ENCODE results near the gene TBKBP1. TPM values are rescaled to one million over a fixed set of nuclear protein-coding genes. Genes with fewer than 3 reads are reported as not detected.

The TBKBP1 gene
- total RNA-seq, 1 experiment from 2014 or later = 33.2 TPM

- H3K4me1 ChIP-seq (ENCODE audit: insufficient read depth, low read length) = no peaks in the 10 kb centered on the region
- no peaks in the 10 kb centered on the region for H3K23me2 ChIP-seq (ENCODE audit: insufficient read length, low read depth, low read length, poor library complexity, severe bottlenecking)
- H3K9me3 ChIP-seq (ENCODE audit: control insufficient read depth, low read depth, low read length) = no peaks in the 10 kb centered on the region
- H3K9me3 Mint-ChIP-seq = no peaks in the 10 kb centered on the region
- H3K4ac ChIP-seq (ENCODE audit: low read depth, low read length) = no peak overlapping the region
- H3K36me3 Mint-ChIP-seq (ENCODE audit: insufficient read depth in 1 of 3, low read depth in 3 of 3) = peaks cover 69 to 98% (median 97%) of the 10 kb centered on the region in 3 experiments
- no peak overlapping the region for H2AK5ac ChIP-seq (ENCODE audit: insufficient read length, low read length)
- H4K5ac ChIP-seq (ENCODE audit: insufficient read length, low read depth, low read length) = no peak overlapping the region
- H3K14ac ChIP-seq (ENCODE audit: insufficient read depth, low read length) = no peak overlapping the region
- H2BK120ac ChIP-seq (ENCODE audit: low read depth, low read length, poor library complexity, severe bottlenecking) = no peak overlapping the region
- H3K9ac ChIP-seq (ENCODE audit: extremely low read depth, insufficient read length, low read length) = no peak overlapping the region
- WGBS (ENCODE audit: extremely low coverage, insufficient read length, low lambda C conversion rate) = no CpG with 5 or more reads among the region's 4 CpGs
- no peaks in the 10 kb centered on the region for H3K27me3 Mint-ChIP-seq (ENCODE audit: low read depth)
- H3K56ac ChIP-seq (ENCODE audit: insufficient read length, low read depth, low read length) = no peak overlapping the region
- H3K23ac ChIP-seq (ENCODE audit: insufficient read length, low read depth, low read length) = no peak overlapping the region
- H3K79me2 ChIP-seq (ENCODE audit: insufficient read depth, low read length) = no peaks in the 10 kb centered on the region
- H4K20me1 ChIP-seq (ENCODE audit: control insufficient read depth, insufficient read depth, insufficient read length) = no peaks in the 10 kb centered on the region
- H2BK15ac ChIP-seq (ENCODE audit: low read depth, low read length) = no peak overlapping the region
- H3K27ac Mint-ChIP-seq = no peak overlapping the region; a peak in 2 of 7 replicates
- H3T11ph ChIP-seq (ENCODE audit: low read length) = no peak overlapping the region
- no peaks in the 10 kb centered on the region for H3K79me1 ChIP-seq (ENCODE audit: insufficient read depth, low read depth, low read length, poor library complexity, severe bottlenecking)
- no peak overlapping the region for H2BK5ac ChIP-seq (ENCODE audit: insufficient read length, low read length)
- no peak overlapping the region for H3K4me3 Mint-ChIP-seq
- H2AFZ ChIP-seq (ENCODE audit: low read length) = no peak overlapping the region
- H2BK20ac ChIP-seq (ENCODE audit: low read depth, low read length, poor library complexity, severe bottlenecking) = no peak overlapping the region
- H4K91ac ChIP-seq (ENCODE audit: insufficient read length, low read depth, low read length) = no peak overlapping the region
- no peak for TF ChIP-seq CTCF (conservative IDR thresholded peaks at IDR 0.05)
- DNase-seq = no peak
- no peak overlapping the region for H4K8ac ChIP-seq (replicated peaks; ENCODE audit: insufficient read length, low read depth, low read length)
- no peak overlapping the region for H2BK12ac ChIP-seq (ENCODE audit: insufficient read length, low read depth, low read length)
- no peak overlapping the region for H3K27ac ChIP-seq (ENCODE audit: insufficient read length, low read depth, low read length)
- no peak overlapping the region for H3K18ac ChIP-seq (ENCODE audit: insufficient read length, low read depth, low read length)
- H3K27me3 ChIP-seq (ENCODE audit: insufficient read depth, low read length) = no peaks in the 10 kb centered on the region
- no peak overlapping the region for H3K4me2 ChIP-seq (ENCODE audit: insufficient read depth, insufficient read length, low read length)
- no peaks in the 10 kb centered on the region for H3K4me1 Mint-ChIP-seq
These were observed 19.5 kb upstream of the TBKBP1 start for GRCh38 chr17:47674499-47674898.

All from H9 (cell line).